GM23338 (cell line): ENCODE results near the gene ASTL.

ENCODE experiments used
- CREB1 ChIP-seq: fragments of 250-450 bp; sonication (Bioruptor Pico); IDR thresholded peaks from 2 replicates; pipeline ENCODE4 v1.5.0; 2020; ENCODE audit warnings: low read depth, mild to moderate bottlenecking, moderate library complexity
- CTCF ChIP-seq, 2 experiments: fragments of 200-600 bp in 1 of 2; sonication (generic) in 1 of 2; conservative IDR thresholded peaks; 2 replicates each; pipeline versions ENCODE4 v1.5.1 to v1.6.1; 2016 to 2017; ENCODE audit warnings: antibody characterized with exemption in 2 of 2, low read depth in 2 of 2, mild to moderate bottlenecking in 2 of 2, moderate library complexity in 1 of 2
- ETS1 ChIP-seq: IDR thresholded peaks from 2 replicates; pipeline ENCODE4 v1.6.1; 2016; ENCODE audit warnings: antibody characterized with exemption
- EZH2 ChIP-seq: fragments of 200-600 bp; sonication (generic); IDR thresholded peaks from one replicate; pipeline ENCODE4 v1.8.0; 2017; ENCODE audit warnings: antibody characterized with exemption, mild to moderate bottlenecking, low read depth; ENCODE audit not compliant: unreplicated experiment
- JUNB ChIP-seq: IDR thresholded peaks from one replicate; pipeline ENCODE4 v1.6.1; 2016; ENCODE audit warnings: antibody characterized with exemption; ENCODE audit not compliant: unreplicated experiment
- REST ChIP-seq: IDR thresholded peaks from one replicate; pipeline ENCODE4 v1.6.1; 2018; ENCODE audit warnings: antibody characterized with exemption; ENCODE audit not compliant: unreplicated experiment
- ZNF114 ChIP-seq: fragments of 250-450 bp; sonication (Bioruptor Pico); IDR thresholded peaks from 2 replicates; pipeline ENCODE4 v1.5.0; 2020; ENCODE audit warnings: mild to moderate bottlenecking, moderate library complexity

GRCh38 chr2:96161898-96162297, 23.6 kb upstream of the ASTL start:
- TF ChIP-seq REST (no peak), CTCF (conservative IDR thresholded peaks at IDR 0.05; ENCODE audit: low read depth in 2 of 2) (no peak), EZH2 (no peak), JUNB (no peak), ETS1 (no peak), CREB1 (CRISPR knock-in tag) (no peak), ZNF114 (no peak)
